ENCODE measurements around the gene MARK2. TPM values are rescaled to one million over a fixed set of nuclear protein-coding genes. Genes with fewer than 3 reads are reported as not detected.

The MARK2 gene
- total and polyA plus RNA-seq, 2 of the 8 experiments (the other 6 are each of a cell fraction or from before 2014, with no cell fraction given) = 19.3 to 58.5 TPM

GRCh38 chr11:63813563-63814382 is 25.1 kb upstream of the MARK2 start (continued):
- TF ChIP-seq SP2 (IDR thresholded peaks at IDR 0.05; ENCODE audit: low read length) = no peak
- no peak for TF ChIP-seq KDM5A (IDR thresholded peaks at IDR 0.05; ENCODE audit: low read length)
- no peak for TF ChIP-seq TEAD4 (IDR thresholded peaks at IDR 0.05; ENCODE audit: low read depth, low read length)
- TF ChIP-seq ZNF274 (IDR thresholded peaks at IDR 0.05; ENCODE audit: borderline replicate concordance, extremely low read depth, low read length) = no peak
- no peak for TF ChIP-seq SP4 (IDR thresholded peaks at IDR 0.05; ENCODE audit: low read length)
- peak; percentile 86 for TF ChIP-seq ASH2L (IDR thresholded peaks at IDR 0.05; ENCODE audit: low read length)
- TF ChIP-seq MAFK (IDR thresholded peaks at IDR 0.05; ENCODE audit: low read depth, low read length) = no peak
- TF ChIP-seq GTF2F1 (IDR thresholded peaks at IDR 0.05; ENCODE audit: borderline replicate concordance, low read depth, low read length) = no peak
- 0 out of 2 replicates have a peak, but pooled peaks have one; percentile 14 for TF ChIP-seq CREB1 (IDR thresholded peaks at IDR 0.05)
- TF ChIP-seq RAD21 (IDR thresholded peaks at IDR 0.05 in 1 of 2, conservative IDR thresholded peaks at IDR 0.05 in 1 of 2; ENCODE audit: low read depth in 2 of 2, low read length in 2 of 2) = peak in 1 of 2 experiments; percentile 2; a peak in 1 of 4 replicates
